ENCODE data around the gene ABCC8. TPM values are rescaled to one million over a fixed set of nuclear protein-coding genes. Genes with fewer than 3 reads are reported as not detected.

ABCC8 gene
- total RNA-seq, 1 experiment from 2014 or later = 7.3 TPM

DNA sequence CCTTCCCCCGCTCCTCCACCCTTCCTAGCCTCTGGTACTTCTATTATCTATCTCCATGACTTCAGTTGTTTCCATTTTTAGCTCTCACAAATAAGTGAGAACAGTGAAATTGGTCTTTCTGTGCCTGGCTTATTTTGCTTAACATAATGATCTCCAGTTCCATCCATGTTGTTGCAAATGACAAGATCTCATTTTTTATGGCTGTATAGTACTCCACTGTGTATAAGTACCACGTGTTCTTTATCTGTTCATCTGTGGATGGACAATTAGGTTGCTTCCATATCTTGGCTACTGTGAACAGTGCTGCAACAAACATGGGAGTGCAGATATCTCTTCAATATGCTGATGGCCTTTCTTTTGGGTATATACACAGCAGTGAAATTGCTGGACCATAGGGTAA lies 6.9 kb upstream of the ABCC8 start:
- ATAC-seq (no peak), DNase-seq (ENCODE audit: low spot score) (no peak)
- ChIA-PET POLR2A (no interaction called here), CTCF (interaction anchor here (1.4 kb wide), 1 partner anchor 95 kb away, joined by 3 read pairs; the partner anchor contains the start of gene KCNJ11)
- TF ChIP-seq, protein P1, sequence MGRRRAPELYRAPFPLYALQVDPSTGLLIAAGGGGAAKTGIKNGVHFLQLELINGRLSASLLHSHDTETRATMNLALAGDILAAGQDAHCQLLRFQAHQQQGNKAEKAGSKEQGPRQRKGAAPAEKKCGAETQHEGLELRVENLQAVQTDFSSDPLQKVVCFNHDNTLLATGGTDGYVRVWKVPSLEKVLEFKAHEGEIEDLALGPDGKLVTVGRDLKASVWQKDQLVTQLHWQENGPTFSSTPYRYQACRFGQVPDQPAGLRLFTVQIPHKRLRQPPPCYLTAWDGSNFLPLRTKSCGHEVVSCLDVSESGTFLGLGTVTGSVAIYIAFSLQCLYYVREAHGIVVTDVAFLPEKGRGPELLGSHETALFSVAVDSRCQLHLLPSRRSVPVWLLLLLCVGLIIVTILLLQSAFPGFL (CRISPR knock-in tag; IDR thresholded peaks at IDR 0.05; ENCODE audit: borderline replicate concordance) = no peak
- no peak for TF ChIP-seq IRF2 (CRISPR knock-in tag; IDR thresholded peaks at IDR 0.05; ENCODE audit: borderline replicate concordance, low read depth)
- TF ChIP-seq PRRX2 (CRISPR knock-in tag; IDR thresholded peaks at IDR 0.05) = no peak
- TF ChIP-seq KAT7 (CRISPR knock-in tag; IDR thresholded peaks at IDR 0.05; ENCODE audit: borderline replicate concordance) = no peak
- TF ChIP-seq SP1 (CRISPR knock-in tag; conservative IDR thresholded peaks at IDR 0.05) = no peak
- no peak for TF ChIP-seq ZNF396 (CRISPR knock-in tag; IDR thresholded peaks at IDR 0.05; ENCODE audit: borderline replicate concordance)
- no peak for TF ChIP-seq ZNF532 (CRISPR knock-in tag; IDR thresholded peaks at IDR 0.05; ENCODE audit: borderline replicate concordance)
- TF ChIP-seq, protein P2, sequence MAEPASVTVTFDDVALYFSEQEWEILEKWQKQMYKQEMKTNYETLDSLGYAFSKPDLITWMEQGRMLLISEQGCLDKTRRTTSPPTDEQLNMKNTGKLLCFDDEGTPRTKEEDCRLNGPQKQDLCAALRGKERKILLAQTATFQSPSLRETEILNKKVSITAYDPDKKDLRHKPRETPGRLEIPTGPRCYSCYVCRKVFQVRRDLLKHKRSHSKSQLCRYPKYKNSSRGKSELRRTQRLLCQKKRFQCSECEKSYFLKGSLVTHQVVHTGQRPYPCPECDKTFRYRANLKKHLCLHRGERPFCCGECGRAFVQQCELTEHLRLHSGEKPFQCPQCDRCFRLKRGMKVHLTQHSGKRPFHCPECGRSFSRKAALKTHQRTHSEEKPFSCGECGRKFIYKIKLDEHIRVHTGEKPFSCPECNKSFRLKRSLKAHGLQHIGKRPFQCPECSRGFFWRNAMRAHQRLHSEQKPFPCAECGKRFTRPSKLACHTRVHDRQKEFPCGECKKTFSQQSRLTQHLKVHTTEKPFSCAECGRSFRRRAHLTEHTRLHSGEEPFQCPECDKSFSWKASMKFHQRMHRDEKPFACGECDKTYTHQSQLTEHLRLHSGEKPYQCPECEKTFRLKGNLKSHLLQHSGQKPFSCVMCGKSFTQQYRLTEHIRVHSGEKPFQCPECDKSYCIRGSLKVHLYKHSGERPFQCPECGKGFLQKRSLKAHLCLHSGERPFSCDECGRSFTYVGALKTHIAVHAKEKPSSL (CRISPR knock-in tag; conservative IDR thresholded peaks at IDR 0.05) = no peak
- no peak for TF ChIP-seq CBFB (CRISPR knock-in tag; IDR thresholded peaks at IDR 0.05; ENCODE audit: low read depth)
- TF ChIP-seq ZMAT4 (CRISPR knock-in tag; IDR thresholded peaks at IDR 0.05) = no peak
- TF ChIP-seq ZBTB43 (CRISPR knock-in tag; IDR thresholded peaks at IDR 0.05) = no peak
- no peak for TF ChIP-seq ELF4 (CRISPR knock-in tag; IDR thresholded peaks at IDR 0.05; ENCODE audit: low read depth)
- Mint-ChIP-seq H3K4me3 (no peak overlapping the region), H3K4me1 (peaks cover 14% of the 10 kb centered on the region), H3K27ac (no peak overlapping the region), H3K36me3 (no peaks in the 10 kb centered on the region), H3K27me3 (ENCODE audit: low read depth) (peaks cover 14% of the 10 kb centered on the region), H3K9me3 (peaks cover 9% of the 10 kb centered on the region)

GRCh38 chr11:17481905-17482304 lies 5.3 kb upstream of the ABCC8 start:
- DNase-seq (ENCODE audit: low spot score) (no peak), ATAC-seq (no peak)
- Mint-ChIP-seq H3K27me3 (ENCODE audit: low read depth) (peaks cover 30% of the 10 kb centered on the region), H3K4me1 (peaks cover 14% of the 10 kb centered on the region), H3K4me3 (no peak overlapping the region), H3K36me3 (no peaks in the 10 kb centered on the region), H3K9me3 (peaks cover 9% of the 10 kb centered on the region), H3K27ac (no peak overlapping the region)
- TF ChIP-seq, protein P2 (CRISPR knock-in tag; conservative IDR thresholded peaks at IDR 0.05) = no peak
- CTCF ChIA-PET = interaction anchor here (1.2 to 2.2 kb wide), 3 partner anchors 46 to 95 kb away, joined by 3 to 10 read pairs (median 3); partner anchors contain the start of gene KCNJ11
- POLR2A ChIA-PET = no interaction called here

Measured in WTC11 (cell line).